ENCODE results near the gene SBK3.

- TF ChIP-seq POLR2A (IDR thresholded peaks at IDR 0.05) = no peak
- no peak for TF ChIP-seq CTCF (IDR thresholded peaks at IDR 0.05)
- no peak for TF ChIP-seq POLR2AphosphoS5 (IDR thresholded peaks at IDR 0.05; ENCODE audit: insufficient read depth in 1 of 2, low read depth in 1 of 2)
These were observed 45.3 kb upstream of the SBK3 start for GRCh38 chr19:55590617-55591016.
